ENCODE results near the gene SALL2.
"Not testable (repeated sequence)": the region's sequence is repeated elsewhere in the genome, so short reads cannot be mapped to it uniquely, and the experiment has no call there.

The SALL2 gene

DNA sequence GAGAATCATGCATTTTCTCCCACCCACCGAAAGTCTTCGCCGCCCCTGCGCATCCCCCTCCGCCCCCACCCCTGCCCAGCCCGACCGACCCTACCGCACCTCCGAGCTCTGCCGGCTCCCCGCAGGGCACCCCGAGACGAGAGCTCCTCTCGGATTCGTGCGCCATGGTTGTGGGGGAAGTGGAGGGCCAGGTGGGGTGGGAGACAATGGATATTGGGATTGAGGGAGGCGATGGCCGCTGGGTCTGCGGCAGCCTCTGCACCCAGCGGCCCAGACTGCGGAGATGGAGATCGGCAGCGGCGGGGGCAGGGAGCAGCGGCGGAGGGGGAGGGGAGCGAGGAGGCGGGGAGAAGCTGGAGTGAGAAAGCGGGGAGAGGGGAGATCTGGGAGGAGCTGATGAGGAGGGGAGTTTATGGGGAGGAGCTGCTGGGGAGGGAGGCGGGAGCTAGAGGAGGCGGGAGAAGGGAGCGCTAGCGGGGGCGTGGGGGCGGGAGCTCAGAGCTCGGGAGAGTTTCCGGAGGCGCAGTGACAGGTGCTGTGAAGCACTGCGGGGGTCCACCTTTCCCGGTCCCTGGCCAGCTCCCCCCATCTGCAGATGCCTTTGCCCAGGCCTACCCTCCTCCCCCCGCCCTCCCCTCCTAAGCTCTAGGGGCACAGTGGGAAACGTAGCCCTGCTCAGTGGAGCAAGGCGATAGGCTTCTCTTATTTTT lies at the start of gene SALL2:
TSS of gene SALL2 (minus strand) at position 385 of the 710 bp plus-strand sequence. CDS start at position 166, 219 bp downstream.
- no peak for DNase-seq (ENCODE audit: low read depth)

DNA sequence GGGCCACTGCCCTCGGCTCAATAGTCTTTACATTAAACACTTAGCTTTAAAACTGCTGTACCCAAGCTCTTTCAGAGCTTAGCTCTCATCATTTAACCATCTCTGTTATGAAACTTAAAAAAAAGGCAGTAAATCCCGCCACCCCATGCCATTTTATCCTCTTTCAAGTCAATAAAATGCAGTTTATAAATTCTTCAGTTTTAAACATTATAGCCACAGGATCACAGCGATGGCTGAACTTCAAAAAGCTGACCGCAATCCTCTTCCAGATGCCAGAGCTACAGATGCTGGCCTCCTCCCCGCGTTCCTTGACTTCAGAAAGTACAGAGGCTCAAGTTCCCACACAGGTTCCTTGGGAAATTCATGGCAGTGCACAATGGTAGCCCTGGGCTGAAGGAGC lies 49.5 kb upstream of the SALL2 start:
- no peak for DNase-seq (ENCODE audit: low read depth)

DNA sequence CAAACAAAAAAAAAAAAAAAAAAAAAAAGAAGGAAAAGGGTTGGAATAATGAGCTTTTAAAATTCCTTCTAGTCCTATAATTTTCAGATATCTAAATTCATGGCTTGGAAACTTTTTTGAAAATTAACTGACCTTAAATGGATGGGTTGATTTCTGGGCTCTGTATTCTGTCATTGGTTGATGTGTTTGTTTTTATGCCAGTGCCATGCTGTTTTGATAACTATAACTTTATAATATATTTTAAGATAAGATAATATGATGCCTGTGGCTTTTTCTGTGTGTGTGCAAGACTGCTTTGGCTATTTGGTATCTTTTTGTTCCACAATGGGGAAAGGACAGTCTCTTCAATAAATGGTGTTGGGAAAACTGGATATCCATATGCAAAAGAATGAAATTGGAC lies 46.5 kb upstream of the SALL2 start:
- no peak for DNase-seq (ENCODE audit: low read depth)

GRCh38 chr14:21558703-21559170 lies 32.6 kb upstream of the SALL2 start:
- DNase-seq (ENCODE audit: low read depth) = no peak

DNA sequence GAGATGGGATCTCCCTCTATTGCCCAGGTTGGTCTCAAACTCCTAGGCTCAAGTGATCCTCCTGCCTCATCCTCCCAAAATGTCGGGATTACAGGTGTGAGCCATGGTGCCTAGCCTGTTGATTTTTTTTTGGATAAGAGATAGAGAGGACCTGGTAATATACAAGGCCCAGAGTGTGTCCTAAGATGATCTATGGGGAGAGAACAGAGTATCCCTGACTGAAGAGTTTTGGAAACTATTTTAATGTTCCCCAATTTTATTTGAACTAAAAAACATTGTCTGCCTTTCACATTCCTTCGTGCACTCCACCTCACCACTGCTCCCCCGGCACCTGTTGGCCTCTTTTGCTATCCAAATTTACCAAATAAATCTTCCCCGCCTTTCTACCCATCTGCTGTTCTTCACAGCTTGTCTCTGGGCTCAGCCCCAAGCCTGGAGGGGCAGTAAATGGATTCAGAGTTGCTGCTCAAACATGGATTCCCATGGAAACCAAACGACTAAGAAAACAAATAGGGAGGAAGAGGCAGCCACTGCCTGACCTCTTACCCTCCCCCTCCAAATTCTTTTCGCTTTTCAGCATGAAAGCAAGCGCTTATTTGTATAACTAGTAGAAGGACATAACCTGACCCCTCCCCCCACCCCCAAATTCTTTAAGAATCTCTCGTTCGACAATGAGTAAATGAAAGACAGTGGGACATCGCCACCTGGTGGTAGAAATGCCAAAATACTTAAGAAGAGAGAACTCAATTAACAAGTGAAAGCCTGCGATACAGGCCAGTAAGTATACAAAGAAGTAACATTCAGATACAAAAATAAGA lies 31.1 kb upstream of the SALL2 start:
- peak; percentile 61 for DNase-seq (ENCODE audit: low read depth)

- DNase-seq (ENCODE audit: low read depth) = no peak
Observed at GRCh38 chr14:21556378-21557083, 30.4 kb upstream of the SALL2 start.

DNA sequence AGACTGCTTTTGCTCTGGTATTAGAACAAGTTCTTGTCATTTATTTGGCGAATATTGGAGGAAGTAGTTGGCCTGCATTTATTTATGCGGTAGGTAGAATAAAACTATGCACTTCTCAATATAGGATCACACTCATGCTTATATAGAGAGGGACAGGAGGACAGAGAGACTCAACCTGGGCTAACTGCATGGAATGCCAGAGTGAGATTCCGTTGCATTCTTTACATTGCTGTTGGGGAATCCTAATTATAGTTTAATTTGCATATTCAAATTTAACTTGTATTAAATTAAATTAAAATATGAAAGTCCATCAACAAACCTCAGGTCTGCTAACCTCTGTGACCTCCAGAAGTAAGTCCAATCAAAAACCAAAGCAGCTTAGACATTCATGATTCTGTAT lies 27.1 kb upstream of the SALL2 start:
- DNase-seq (ENCODE audit: low read depth) = no peak

DNA sequence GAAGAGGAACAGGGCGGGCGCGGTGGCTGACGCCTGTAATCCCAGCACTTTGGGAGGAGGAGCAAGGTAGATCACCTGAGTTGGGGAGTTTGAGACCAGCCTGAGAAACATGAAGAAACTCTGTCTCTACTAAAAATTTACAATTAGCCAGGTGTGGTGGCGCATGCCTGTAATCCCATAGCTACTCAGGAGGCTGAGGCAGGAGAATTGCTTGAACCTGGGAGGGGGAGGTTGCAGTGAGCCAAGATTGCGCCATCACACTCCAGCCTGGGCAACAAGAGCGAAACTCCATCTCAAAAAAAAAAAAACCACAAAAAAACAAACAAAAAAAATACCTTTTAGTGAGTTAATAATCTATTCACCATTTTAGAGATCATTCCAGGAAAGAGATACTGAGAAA lies 18.4 kb upstream of the SALL2 start:
- DNase-seq (ENCODE audit: low read depth) = not testable (repeated sequence)

- no peak for DNase-seq (ENCODE audit: low read depth)
Observed at GRCh38 chr14:21543963-21544362, 17.8 kb upstream of the SALL2 start.

- DNase-seq (ENCODE audit: low read depth) = no peak
Observed at GRCh38 chr14:21543521-21543960, 17.4 kb upstream of the SALL2 start.

DNA sequence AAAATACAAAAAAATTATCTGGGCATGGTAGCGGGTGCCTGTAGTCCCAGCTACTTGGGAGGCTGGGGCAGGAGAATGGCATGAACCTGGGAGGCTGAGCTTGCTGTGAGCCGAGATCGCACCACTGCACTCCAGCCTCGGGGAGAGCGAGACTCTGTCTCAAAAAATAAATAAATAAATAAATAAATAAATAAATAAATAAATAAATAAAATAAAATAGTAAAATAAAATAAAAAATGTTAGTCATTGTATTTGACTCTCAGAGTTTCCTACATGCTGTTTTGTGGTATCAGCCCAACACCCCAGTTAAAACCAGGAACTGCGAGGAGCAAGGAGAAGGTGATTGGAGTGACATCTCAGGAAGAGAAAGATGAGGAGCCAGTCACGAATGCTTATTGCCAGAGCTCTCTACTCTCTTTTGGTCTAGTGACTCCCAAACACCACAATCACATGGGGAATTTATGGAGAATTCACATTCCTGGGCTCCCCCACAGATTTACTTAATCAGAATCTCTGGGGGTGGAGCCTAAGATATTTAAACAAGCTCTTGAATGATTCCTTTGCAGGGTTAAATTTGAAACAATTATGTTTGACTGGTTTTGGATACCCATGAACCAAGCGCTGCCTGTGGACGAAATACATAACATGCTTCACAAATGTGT lies 15.4 kb upstream of the SALL2 start:
- no peak for DNase-seq (ENCODE audit: low read depth)

DNA sequence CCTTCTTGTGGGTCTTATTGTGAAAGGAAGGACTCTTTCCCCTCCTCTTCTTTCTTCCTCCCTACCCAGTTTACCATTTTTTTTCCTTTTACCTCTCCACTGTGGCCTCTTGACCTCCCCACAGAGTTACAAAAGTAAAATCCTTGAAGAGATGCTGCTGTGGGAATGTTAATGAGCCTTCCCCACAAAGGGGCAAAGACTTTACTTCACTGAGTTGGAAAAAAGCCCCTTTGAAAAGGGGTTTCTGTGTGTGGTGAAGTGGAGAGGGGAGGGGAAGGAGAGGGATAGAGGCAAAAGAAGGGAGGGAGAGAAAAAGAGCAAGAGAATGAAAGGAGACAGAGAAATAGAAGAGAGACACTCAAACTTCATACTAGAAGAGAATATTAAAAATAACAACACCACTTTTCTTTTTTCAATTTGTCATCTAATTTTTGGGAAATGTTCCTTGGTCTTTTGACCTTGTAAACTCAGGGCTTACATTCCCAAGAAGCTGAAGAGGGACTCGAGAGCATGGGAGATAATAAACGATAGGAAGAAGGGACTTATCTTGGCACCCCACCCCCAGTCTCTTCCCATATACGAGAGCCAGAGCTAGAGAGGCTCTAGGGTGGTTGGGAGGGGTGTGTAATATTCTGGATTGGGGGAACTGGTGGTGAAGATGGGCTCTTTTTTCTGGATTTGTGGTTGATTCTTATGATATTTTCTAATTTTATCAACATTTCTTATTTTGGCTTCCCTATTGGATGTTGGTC lies 13.2 kb upstream of the SALL2 start:
- DNase-seq (ENCODE audit: low read depth) = no peak

GRCh38 chr14:21537090-21537424 lies 10.9 kb upstream of the SALL2 start:
- no peak for DNase-seq (ENCODE audit: low read depth)

GRCh38 chr14:21536418-21537089 lies 10.4 kb upstream of the SALL2 start:
- DNase-seq (ENCODE audit: low read depth) = no peak

DNA sequence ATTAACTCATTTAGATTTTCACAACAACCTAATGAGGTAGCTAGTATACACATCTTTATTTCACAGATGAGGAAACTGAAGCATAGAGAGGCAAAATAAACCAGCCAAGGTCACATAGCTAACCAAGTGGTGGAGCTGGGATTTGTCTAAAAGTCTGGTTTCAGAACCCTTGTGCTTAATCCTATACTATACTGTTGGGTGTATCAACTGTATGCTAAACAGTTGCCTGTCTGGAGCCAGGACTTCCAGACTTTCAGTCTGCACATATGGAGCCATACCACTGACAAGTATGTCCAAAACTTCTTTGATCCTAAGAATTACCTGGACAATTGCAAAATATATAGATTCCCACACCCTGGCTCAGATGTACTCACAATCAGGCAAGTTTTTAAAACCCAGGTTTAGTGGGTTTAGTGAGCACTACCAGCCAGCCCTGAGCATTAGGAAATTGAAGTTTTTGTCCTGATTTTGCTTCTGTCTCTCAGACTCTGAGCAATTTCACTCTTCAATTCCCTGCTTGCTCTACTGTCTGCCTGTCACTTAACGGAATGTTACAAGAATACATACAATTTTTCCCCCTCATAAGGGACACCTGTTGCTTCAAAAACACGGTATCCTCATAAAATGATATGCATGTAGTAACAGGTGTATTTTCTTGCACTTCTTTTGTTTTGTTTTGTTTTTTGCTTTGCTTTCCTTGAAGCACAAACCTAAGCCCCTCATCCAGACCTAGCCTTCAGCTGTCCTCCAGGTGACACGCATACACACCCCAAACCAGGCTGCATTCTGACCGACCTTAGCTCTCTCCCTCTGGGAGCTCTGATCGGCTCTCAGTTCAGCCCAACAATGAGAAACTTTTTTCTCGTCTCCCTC lies 9.6 kb upstream of the SALL2 start:
- DNase-seq (ENCODE audit: low read depth) = no peak

GRCh38 chr14:21534576-21534975 lies 8.4 kb upstream of the SALL2 start:
- no peak for DNase-seq (ENCODE audit: low read depth)

- no peak for DNase-seq (ENCODE audit: low read depth)
Observed at GRCh38 chr14:21533294-21533693, 7.1 kb upstream of the SALL2 start.

DNA sequence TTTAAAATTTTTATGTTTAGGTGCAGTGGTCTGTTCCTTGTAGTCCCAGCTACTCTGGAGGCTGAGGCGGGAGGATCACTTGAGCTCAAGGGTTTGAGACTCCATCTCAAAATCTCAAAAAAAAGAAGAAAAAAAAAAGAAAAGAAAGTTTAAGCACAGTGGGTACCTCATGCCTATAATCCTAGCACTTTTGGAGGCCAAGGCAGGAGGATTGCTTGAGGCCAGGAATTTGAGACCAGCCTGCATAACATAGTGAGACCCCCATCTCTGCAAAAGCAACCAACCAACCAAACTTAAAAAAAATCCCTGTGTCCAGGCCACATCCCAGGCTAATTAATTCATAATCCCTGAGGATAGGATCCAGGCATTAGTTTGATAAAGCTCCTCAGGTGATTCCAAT lies 3.4 kb upstream of the SALL2 start:
- DNase-seq (ENCODE audit: low read depth) = no peak

DNA sequence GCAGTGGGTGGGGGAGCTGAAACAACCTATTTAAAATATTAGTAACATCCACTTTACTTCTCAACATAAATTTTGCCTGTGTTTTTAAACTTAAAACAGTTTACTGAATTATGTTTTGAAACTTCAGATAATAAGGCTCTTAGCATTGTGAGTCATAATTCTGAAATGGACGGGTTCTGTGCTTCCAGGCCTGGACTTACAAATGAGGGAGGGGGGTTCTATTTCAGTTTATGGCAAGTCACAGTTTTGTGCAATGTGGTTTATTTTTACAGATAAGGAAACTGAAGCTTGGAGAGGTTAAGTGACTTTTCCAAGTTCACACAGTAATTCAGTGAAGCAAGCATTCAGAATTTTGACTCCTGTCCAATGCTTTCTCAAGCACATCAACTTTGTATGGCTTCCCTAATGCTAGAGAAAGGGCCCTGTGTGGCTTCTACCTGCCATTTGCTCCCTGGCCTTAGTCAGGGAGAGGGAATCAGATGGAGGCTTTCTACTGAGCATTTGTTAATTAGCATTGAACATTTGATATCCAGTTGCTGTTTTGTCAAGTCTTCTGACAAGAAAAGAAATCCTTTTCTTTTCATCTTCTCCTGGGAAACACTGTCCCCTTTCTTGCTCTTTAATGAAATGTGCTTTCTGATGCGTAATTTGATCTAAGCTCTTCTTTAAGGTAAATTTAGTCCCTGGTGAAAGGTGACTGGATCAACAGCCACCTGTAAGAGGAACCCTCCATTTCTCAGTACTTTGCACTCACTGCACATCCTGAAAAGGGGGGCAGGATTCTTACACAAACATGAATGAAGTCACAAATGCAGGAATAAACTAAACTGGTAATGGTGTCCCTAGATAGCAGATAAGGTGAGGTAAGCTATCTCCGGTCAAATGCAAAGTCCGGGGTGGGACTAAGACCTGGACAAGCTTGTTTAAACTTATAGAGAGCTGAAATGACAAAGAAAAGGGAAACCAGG lies 2.5 kb upstream of the SALL2 start:
- no peak for DNase-seq (ENCODE audit: low read depth)

Measured in HS-5 (cell line).